Measurements from ENCODE around the gene HMX3.

HMX3 gene

DNA sequence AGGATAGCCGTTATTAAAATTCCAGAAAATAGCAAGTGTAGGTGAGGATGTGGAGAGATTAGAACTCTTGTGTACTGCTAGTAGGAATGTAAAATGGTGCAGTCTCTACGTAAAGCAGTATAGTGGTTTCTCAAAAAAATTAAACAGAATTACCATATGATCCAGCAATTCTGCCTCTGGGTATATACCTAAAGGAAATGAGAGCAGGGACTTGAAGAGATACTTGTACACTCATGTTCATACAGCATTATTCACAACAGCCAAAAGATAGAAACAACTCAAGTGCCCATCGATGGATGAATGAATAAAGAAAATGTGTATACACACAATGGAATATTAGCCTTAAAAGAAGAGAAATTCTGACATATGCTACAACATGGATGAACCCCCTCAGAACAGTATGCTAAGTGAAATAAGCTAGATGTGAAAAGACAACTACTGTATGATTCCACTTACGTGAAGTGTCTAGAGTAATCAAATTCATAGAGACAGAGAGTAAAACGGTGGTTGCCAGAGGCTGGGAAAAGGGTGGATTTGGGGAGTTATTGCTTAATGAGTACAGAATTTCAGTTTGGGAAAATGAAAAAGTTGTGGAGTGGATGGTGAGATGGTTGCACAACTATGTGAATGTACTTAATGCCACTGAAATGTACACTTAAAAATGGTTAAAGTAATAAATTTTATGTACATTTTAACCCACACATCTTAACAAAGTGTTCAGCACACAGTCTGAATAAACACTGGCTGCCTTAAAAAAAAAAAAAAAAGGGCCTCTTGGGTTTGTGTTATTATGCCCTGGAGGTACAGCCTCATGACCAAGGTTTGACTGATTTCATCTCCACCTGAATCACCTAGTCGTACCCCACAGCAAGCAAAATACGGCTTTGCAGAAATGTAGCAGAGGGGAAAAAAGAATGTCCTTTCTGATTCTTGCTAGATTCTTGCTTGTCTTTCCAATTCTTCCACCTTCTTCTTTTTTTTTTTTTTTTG is 44.6 kb downstream of the HMX3 start:
- DNase-seq, result no peak

DNA sequence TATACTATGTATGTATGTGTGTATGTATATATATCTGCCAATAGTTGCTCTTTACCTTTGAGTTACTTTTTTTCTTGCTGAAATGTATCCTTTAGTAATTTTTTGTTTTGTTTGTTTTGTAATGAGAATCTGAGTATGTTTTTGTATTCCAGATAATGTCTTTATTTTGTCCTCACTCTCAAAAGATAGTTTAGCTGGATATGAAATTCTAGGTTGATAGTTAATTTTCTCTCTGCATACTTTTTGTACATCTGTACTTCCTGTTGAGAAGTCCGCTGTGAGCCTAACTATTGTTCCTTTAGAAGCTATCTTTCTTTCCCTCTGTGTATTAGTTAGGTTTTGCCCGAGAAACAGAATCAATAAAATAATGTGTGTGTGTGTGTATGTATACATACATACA is 48.0 kb downstream of the HMX3 start:
- no peak for DNase-seq

DNA sequence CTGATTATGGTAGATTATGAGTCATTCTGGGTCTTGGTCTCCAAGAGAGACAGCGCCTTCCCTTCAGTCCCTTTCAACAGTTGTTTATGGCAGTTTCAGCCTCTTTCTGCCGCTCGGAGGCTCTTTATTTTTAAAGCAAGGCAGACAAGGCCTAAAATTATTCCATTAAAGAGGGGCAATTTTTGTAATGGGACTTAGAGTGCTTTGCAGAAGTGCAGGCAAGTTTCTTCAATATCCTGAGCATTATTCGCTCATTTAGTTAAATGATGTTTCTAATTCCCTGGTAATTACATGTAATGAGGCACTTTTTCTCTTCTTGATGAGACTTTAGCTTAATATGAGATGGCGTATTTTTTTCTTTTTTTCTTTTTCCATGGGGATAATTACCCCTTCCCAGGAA is 52.0 kb downstream of the HMX3 start:
- DNase-seq, result no peak
